RKO (cell line): Measurements from ENCODE around the gene ABCD1.

Experiments used
- DNase-seq: peaks from one replicate; pipeline ENCODE4 v3.0.0-alpha.2; 2016; ENCODE audit warnings: low spot score

Gene ABCD1

GRCh38 chrX:153773741-153774575, 49.3 kb downstream of the ABCD1 start:
- no peak for DNase-seq

GRCh38 chrX:153774576-153775292, 50.1 kb downstream of the ABCD1 start:
- DNase-seq = no peak

- DNase-seq = no peak
Measured at GRCh38 chrX:153775293-153776119, 50.9 kb downstream of the ABCD1 start.

GRCh38 chrX:153776120-153776599, 51.5 kb downstream of the ABCD1 start:
- DNase-seq = no peak

- no peak for DNase-seq
Measured at GRCh38 chrX:153776611-153777045, 52.0 kb downstream of the ABCD1 start.

GRCh38 chrX:153777261-153778090, 52.8 kb downstream of the ABCD1 start:
- no peak for DNase-seq

- DNase-seq = no peak
Measured at GRCh38 chrX:153778181-153778580, 53.5 kb downstream of the ABCD1 start.

GRCh38 chrX:153778684-153779101, 54.0 kb downstream of the ABCD1 start:
- DNase-seq = no peak

- no peak for DNase-seq
Measured at GRCh38 chrX:153779891-153780677, 55.4 kb downstream of the ABCD1 start.

GRCh38 chrX:153780678-153781427, 56.2 kb downstream of the ABCD1 start, which contains the start of gene SRPK3:
SRPK3 (plus strand) TSS chrX:153781041; CDS start chrX:153781087, 46 bp downstream.
- no peak for DNase-seq

- no peak for DNase-seq
Measured at GRCh38 chrX:153781428-153782047, 56.9 kb downstream of the ABCD1 start.

- DNase-seq = no peak
Measured at GRCh38 chrX:153782313-153782712, 57.7 kb downstream of the ABCD1 start.

GRCh38 chrX:153782871-153783270, 58.2 kb downstream of the ABCD1 start:
- no peak for DNase-seq

GRCh38 chrX:153783378-153784013, 58.8 kb downstream of the ABCD1 start:
- DNase-seq = no peak

- no peak for DNase-seq
Measured at GRCh38 chrX:153784325-153784967, 59.8 kb downstream of the ABCD1 start.

GRCh38 chrX:153786669-153787068, 62.0 kb downstream of the ABCD1 start:
- no peak for DNase-seq

GRCh38 chrX:153789654-153790053, 65.0 kb downstream of the ABCD1 start:
- DNase-seq = no peak
